Heart left ventricle (tissue), 13 donors: ENCODE data around the gene DMGDH.

Experiments used
- CTCF ChIP-seq, 12 donors: fragments of 200-600 bp; sonication (generic) in 4 of 12; IDR thresholded peaks; one replicate each; pipeline versions ENCODE4 v1.5.0 to v1.8.0; 2018 to 2022; ENCODE audit warnings: antibody characterized with exemption in 12 of 12, mild to moderate bottlenecking in 5 of 12
- POLR2A ChIP-seq, 2 donors: fragments of 450-650 bp; IDR thresholded peaks; one replicate each; pipeline ENCODE4 v1.6.1; 2017; ENCODE audit warnings: antibody characterized with exemption in 2 of 2, mild to moderate bottlenecking in 2 of 2, moderate library complexity in 2 of 2
- donor health status: ischemic (EF 13 %, LVEDD 7.1; RV severe dilation, severe dysfunction).
- donor health status: DM: no; HTN: yes; CAD: no.
- donor health status: DM: no; HTN: no; CAD: no.
- donor health status: ischemic (EF 25% LVEDD 6.9; RV normal size, moderate dysfunction).
- donor health status: ischemic (EF 25% LVEDD 5.7; RV mildly dilated, moderate dysfunction).
- donor health status: ischemic (EF 35%, LVEDD 5.7; RV mildly dilated, moderate dysfunction).
- donor health status: nonischemic (EF 11% LVEDD 7.7; RV severe dilation, severe dysfunction).
- donor health status: DM: yes; HTN: yes; CAD: no.
- donor health status: PGD.
- donor health status: ischemic (EF 29% LVEDD 5.4; RV normal size, mild dysfunction).
- donor health status: nonischemic (EF 23%, LVEDD 6.1; RV moderate dilation, normal function).

GRCh38 chr5:79048437-79048836, 21.0 kb downstream of the DMGDH start:
- TF ChIP-seq POLR2A (IDR thresholded peaks at IDR 0.05) (no peak), CTCF (IDR thresholded peaks at IDR 0.05) (no peak)
